ENCODE data around the gene SALL3. TPM values are rescaled to one million over a fixed set of nuclear protein-coding genes. Genes with fewer than 3 reads are reported as not detected.

SALL3 gene
- total and polyA plus RNA-seq, 2 donors (not counting 3 experiments of a cell fraction or from before 2014, with no cell fraction given), result not detected

GRCh38 chr18:78950386-78950785 lies 29.2 kb upstream of the SALL3 start:
- CTCF ChIA-PET, result no interaction called here
- POLR2A ChIA-PET, result no interaction called here
- H4K20me1 ChIP-seq (replicated peaks; ENCODE audit: control insufficient read depth, extremely low read depth, insufficient read depth, low read length), result no peaks in the 10 kb centered on the region
- no peak overlapping the region for H3K4me2 ChIP-seq (ENCODE audit: insufficient read depth, low read length)
- intact Hi-C loops (cut with micrococcal nuclease), result no loop called here
- BruUV-seq (replicated peaks), result no TSS peak
- TF ChIP-seq MAX (IDR thresholded peaks at IDR 0.05; ENCODE audit: insufficient read depth, insufficient read length) (no peak), POLR2A (IDR thresholded peaks at IDR 0.05; ENCODE audit: low read depth, low read length) (no peak), GATA2 (IDR thresholded peaks at IDR 0.05; ENCODE audit: insufficient read depth, insufficient read length, low read depth, low read length) (no peak), EZH2 (IDR thresholded peaks at IDR 0.05; ENCODE audit: borderline replicate concordance, low read depth, low read length, severe bottlenecking) (no peak), JUN (IDR thresholded peaks at IDR 0.05; ENCODE audit: borderline replicate concordance, insufficient read depth, insufficient read length, low read depth) (no peak), POLR2AphosphoS5 (IDR thresholded peaks at IDR 0.05; ENCODE audit: insufficient read depth, low read depth, low read length) (no peak), MYC (IDR thresholded peaks at IDR 0.05; ENCODE audit: low read depth, low read length) (no peak), FOS (IDR thresholded peaks at IDR 0.05; ENCODE audit: borderline replicate concordance, insufficient read depth, low read length) (no peak)
- TF ChIP-seq, protein P1, sequence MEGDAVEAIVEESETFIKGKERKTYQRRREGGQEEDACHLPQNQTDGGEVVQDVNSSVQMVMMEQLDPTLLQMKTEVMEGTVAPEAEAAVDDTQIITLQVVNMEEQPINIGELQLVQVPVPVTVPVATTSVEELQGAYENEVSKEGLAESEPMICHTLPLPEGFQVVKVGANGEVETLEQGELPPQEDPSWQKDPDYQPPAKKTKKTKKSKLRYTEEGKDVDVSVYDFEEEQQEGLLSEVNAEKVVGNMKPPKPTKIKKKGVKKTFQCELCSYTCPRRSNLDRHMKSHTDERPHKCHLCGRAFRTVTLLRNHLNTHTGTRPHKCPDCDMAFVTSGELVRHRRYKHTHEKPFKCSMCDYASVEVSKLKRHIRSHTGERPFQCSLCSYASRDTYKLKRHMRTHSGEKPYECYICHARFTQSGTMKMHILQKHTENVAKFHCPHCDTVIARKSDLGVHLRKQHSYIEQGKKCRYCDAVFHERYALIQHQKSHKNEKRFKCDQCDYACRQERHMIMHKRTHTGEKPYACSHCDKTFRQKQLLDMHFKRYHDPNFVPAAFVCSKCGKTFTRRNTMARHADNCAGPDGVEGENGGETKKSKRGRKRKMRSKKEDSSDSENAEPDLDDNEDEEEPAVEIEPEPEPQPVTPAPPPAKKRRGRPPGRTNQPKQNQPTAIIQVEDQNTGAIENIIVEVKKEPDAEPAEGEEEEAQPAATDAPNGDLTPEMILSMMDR (IDR thresholded peaks at IDR 0.05; ENCODE audit: extremely low read depth in 1 of 2, insufficient read depth in 1 of 2, low read depth in 1 of 2, low read length in 2 of 2), result no peak
- H3K4me1 ChIP-seq (ENCODE audit: control insufficient read depth, extremely low read depth, insufficient read depth, low read length), result no peaks in the 10 kb centered on the region
- H3K9ac ChIP-seq (replicated peaks; ENCODE audit: extremely low read depth, insufficient read depth, low read length), result no peak overlapping the region
- dilution Hi-C loops (cut with MboI; ENCODE audit: extremely low pct_ligation_motif_present, low sequenced_read_pairs), result no loop called here
- no peaks in the 10 kb centered on the region for H3K9me1 ChIP-seq (replicated peaks; ENCODE audit: control insufficient read depth, extremely low read depth, insufficient read depth, low read length)
- FAIRE-seq (no peak), DNase-seq (ENCODE audit: low read depth, low spot score) (no peak)
- no peaks in the 10 kb centered on the region for H3K79me2 ChIP-seq (ENCODE audit: control insufficient read depth, insufficient read depth, low read length)
- H3K4me3 ChIP-seq (replicated peaks in 1 of 3; ENCODE audit: insufficient read depth in 1 of 3, low read depth in 1 of 3, low read length in 3 of 3), result no peak overlapping the region
- no peaks in the 10 kb centered on the region for H3K36me3 ChIP-seq (ENCODE audit: control insufficient read depth in 2 of 2, extremely low read depth in 1 of 2, insufficient read depth in 2 of 2, low read length in 2 of 2)
- H2AFZ ChIP-seq (ENCODE audit: low read depth, low read length), result no peak overlapping the region
- H3K27me3 ChIP-seq (ENCODE audit: control insufficient read depth in 2 of 2, insufficient read depth in 2 of 2, low read length in 2 of 2), result no peaks in the 10 kb centered on the region
- H3K9me3 ChIP-seq (replicated peaks; ENCODE audit: control insufficient read depth, insufficient read depth, low read length), result peaks cover 2% of the 10 kb centered on the region
- H3K27ac ChIP-seq (ENCODE audit: insufficient read depth, low read depth, low read length), result no peak overlapping the region

Data from endothelial cell of umbilical vein (primary cell).